Bronchial epithelial cell (primary cell): Measurements from ENCODE around the gene AICDA. TPM values are rescaled to one million over a fixed set of nuclear protein-coding genes. Genes with fewer than 3 reads are reported as not detected.

ENCODE experiments used
- DNase-seq: peaks from one replicate; pipeline ENCODE4 v3.0.0-alpha.2; 2010; ENCODE audit warnings: low read depth
- FAIRE-seq: peaks from 2 replicates; lab custom pipeline; 2011; peaks lifted over from hg19 to GRCh38; lab: Jason Lieb, UNC
- H3K27me3 ChIP-seq: 2 replicates; pipeline ENCODE4 v1.5.1; 2011; ENCODE audit warnings: low read length; ENCODE audit not compliant: control insufficient read depth, insufficient read depth
- H3K36me3 ChIP-seq: 2 replicates; pipeline ENCODE4 v1.5.1; 2011; ENCODE audit warnings: low read length; ENCODE audit not compliant: control insufficient read depth, insufficient read depth
- H3K4me3 ChIP-seq: 2 replicates; pipeline ENCODE4 v1.5.1; 2011; ENCODE audit warnings: mild to moderate bottlenecking, low read depth, low read length, control low read depth
- total RNA-seq: library from RNA; depleted of rRNA; stranded (reverse); fragments of >200 nt; gene quantifications from 2 replicates; pipeline ENCODE4 v1.2.1, GENCODE V29; 2014
- TF ChIP-seq, protein P1 (sequence below): IDR thresholded peaks from 2 replicates; pipeline ENCODE4 v1.5.1; 2011; ENCODE audit warnings: mild to moderate bottlenecking, moderate library complexity, low read length, control low read depth, inconsistent platforms; ENCODE audit not compliant: insufficient read depth, severe bottlenecking

The AICDA gene
- not detected in 2 replicates for total RNA-seq

GRCh38 chr12:8612629-8613028, at the start of gene AICDA:
TSS of gene AICDA (minus strand) at chr12:8612859. CDS start at chr12:8612767, 92 bp downstream.
- Histone ChIP-seq H3K36me3 (no peaks in the 10 kb centered on the region), H3K27me3 (no peaks in the 10 kb centered on the region), H3K4me3 (no peak within 1 kb of the TSS)
- DNase-seq: no peak
- TF ChIP-seq, protein P1, sequence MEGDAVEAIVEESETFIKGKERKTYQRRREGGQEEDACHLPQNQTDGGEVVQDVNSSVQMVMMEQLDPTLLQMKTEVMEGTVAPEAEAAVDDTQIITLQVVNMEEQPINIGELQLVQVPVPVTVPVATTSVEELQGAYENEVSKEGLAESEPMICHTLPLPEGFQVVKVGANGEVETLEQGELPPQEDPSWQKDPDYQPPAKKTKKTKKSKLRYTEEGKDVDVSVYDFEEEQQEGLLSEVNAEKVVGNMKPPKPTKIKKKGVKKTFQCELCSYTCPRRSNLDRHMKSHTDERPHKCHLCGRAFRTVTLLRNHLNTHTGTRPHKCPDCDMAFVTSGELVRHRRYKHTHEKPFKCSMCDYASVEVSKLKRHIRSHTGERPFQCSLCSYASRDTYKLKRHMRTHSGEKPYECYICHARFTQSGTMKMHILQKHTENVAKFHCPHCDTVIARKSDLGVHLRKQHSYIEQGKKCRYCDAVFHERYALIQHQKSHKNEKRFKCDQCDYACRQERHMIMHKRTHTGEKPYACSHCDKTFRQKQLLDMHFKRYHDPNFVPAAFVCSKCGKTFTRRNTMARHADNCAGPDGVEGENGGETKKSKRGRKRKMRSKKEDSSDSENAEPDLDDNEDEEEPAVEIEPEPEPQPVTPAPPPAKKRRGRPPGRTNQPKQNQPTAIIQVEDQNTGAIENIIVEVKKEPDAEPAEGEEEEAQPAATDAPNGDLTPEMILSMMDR: no peak
- FAIRE-seq: no peak

GRCh38 chr12:8661751-8662150, 49.1 kb upstream of the AICDA start:
- TF ChIP-seq, protein P1: no peak
- H3K4me3 ChIP-seq: no peak overlapping the region
- no peaks in the 10 kb centered on the region for H3K27me3 ChIP-seq
- FAIRE-seq (no peak), DNase-seq (no peak)
- H3K36me3 ChIP-seq: no peaks in the 10 kb centered on the region

- DNase-seq: no peak
- Histone ChIP-seq H3K36me3 (no peaks in the 10 kb centered on the region), H3K27me3 (no peaks in the 10 kb centered on the region), H3K4me3 (no peak overlapping the region)
- TF ChIP-seq, protein P1: no peak
- no peak for FAIRE-seq
Measured at GRCh38 chr12:8661016-8661415, 48.4 kb upstream of the AICDA start.

DNA sequence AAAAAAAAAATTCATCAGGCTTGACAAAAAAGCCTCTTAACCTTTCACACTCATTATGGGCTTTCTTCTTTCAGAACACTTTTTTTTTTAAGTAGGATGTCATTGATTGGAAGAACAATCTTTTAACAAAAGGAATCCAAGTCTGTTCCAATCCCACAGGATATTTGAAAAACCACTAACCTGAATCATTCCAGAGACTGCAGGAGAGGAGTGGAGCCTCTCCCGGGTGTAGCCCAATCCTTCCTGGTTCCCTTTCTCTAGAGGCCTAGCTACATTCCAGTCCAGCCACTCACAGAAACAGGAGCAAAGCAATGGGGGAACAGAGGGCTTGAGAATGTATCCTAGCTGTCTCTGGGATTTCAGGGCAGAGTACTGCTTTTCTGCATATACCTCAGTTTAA, 45.7 kb upstream of the AICDA start:
- Histone ChIP-seq H3K27me3 (no peaks in the 10 kb centered on the region), H3K36me3 (no peaks in the 10 kb centered on the region), H3K4me3 (no peak overlapping the region)
- TF ChIP-seq, protein P1: no peak
- peak; percentile 84 for DNase-seq
- FAIRE-seq: no peak

GRCh38 chr12:8655421-8655820, 42.8 kb upstream of the AICDA start:
- Histone ChIP-seq H3K27me3 (no peaks in the 10 kb centered on the region), H3K4me3 (no peak overlapping the region), H3K36me3 (no peaks in the 10 kb centered on the region)
- DNase-seq: no peak
- TF ChIP-seq, protein P1: no peak
- FAIRE-seq: no peak

GRCh38 chr12:8648576-8649205, 36.0 kb upstream of the AICDA start:
- no peak for DNase-seq
- no peaks in the 10 kb centered on the region for H3K27me3 ChIP-seq
- no peak overlapping the region for H3K4me3 ChIP-seq
- H3K36me3 ChIP-seq: no peaks in the 10 kb centered on the region
- no peak for FAIRE-seq
- TF ChIP-seq, protein P1: no peak
